GM19240 (cell line): ENCODE results near the gene ANXA2.

Experiments used
- DNase-seq: peaks from one replicate; pipeline ENCODE4 v3.0.0; 2011; ENCODE audit warnings: low spot score; ENCODE audit not compliant: insufficient read length

ANXA2 gene

GRCh38 chr15:60389261-60390077, 8.3 kb downstream of the ANXA2 start:
- DNase-seq, result no peak

GRCh38 chr15:60387321-60387720, 10.5 kb downstream of the ANXA2 start:
- DNase-seq, result no peak

- DNase-seq, result no peak
Observed at GRCh38 chr15:60386615-60387014, 11.2 kb downstream of the ANXA2 start.

GRCh38 chr15:60385620-60386552, 11.9 kb downstream of the ANXA2 start:
- no peak for DNase-seq

GRCh38 chr15:60384526-60385126, 13.2 kb downstream of the ANXA2 start:
- DNase-seq, result no peak

GRCh38 chr15:60384053-60384452, 13.7 kb downstream of the ANXA2 start:
- DNase-seq, result no peak

- no peak for DNase-seq
Observed at GRCh38 chr15:60382773-60383674, 14.8 kb downstream of the ANXA2 start.

- no peak for DNase-seq
Observed at GRCh38 chr15:60381148-60381788, 16.5 kb downstream of the ANXA2 start.

- no peak for DNase-seq
Observed at GRCh38 chr15:60379525-60380274, 18.1 kb downstream of the ANXA2 start.

- DNase-seq, result no peak
Observed at GRCh38 chr15:60379185-60379524, 18.6 kb downstream of the ANXA2 start.

- no peak for DNase-seq
Observed at GRCh38 chr15:60376677-60377095, 21.1 kb downstream of the ANXA2 start.

- DNase-seq, result no peak
Observed at GRCh38 chr15:60375306-60375705, 22.5 kb downstream of the ANXA2 start.

- DNase-seq, result no peak
Observed at GRCh38 chr15:60374628-60375081, 23.1 kb downstream of the ANXA2 start.

GRCh38 chr15:60374209-60374608, 23.6 kb downstream of the ANXA2 start:
- DNase-seq, result no peak

GRCh38 chr15:60373745-60374144, 24.0 kb downstream of the ANXA2 start:
- no peak for DNase-seq

GRCh38 chr15:60373327-60373726, 24.5 kb downstream of the ANXA2 start:
- no peak for DNase-seq

GRCh38 chr15:60372756-60373155, 25.0 kb downstream of the ANXA2 start:
- DNase-seq, result no peak

GRCh38 chr15:60372227-60372626, 25.6 kb downstream of the ANXA2 start:
- no peak for DNase-seq

GRCh38 chr15:60371175-60372051, 26.4 kb downstream of the ANXA2 start:
- DNase-seq, result no peak
